AG10803 (cell line): ENCODE measurements around the gene STX4.

Experiments
- DNase-seq: peaks from one replicate; pipeline ENCODE4 v3.0.0; 2010; ENCODE audit warnings: low read depth
- H3K4me3 ChIP-seq: 2 replicates; pipeline ENCODE4 v1.5.1; 2011; ENCODE audit warnings: mild to moderate bottlenecking, low read length, control low read depth
- CTCF ChIP-seq: conservative IDR thresholded peaks from 2 replicates; pipeline ENCODE4 v1.5.1; 2011; ENCODE audit warnings: mild to moderate bottlenecking, low read length, control low read depth, inconsistent platforms

Gene STX4

GRCh38 chr16:31073970-31074813 lies 40.8 kb downstream of the STX4 start, which contains the start of the genes ZNF646 and ZNF668:
Gene ZNF646, plus strand, starts transcription at chr16:31074422. Its CDS starts 1,903 bp downstream, at chr16:31076325.
Gene ZNF668, minus strand, starts transcription at chr16:31074240. Its CDS starts 9,781 bp downstream, at chr16:31064459.
- H3K4me3 ChIP-seq = peak within 1 kb of the TSS; percentile 99
- peak; percentile 99 for DNase-seq
- TF ChIP-seq CTCF = no peak

GRCh38 chr16:31074814-31075183 lies 41.4 kb downstream of the STX4 start:
- DNase-seq = no peak
- H3K4me3 ChIP-seq = peak overlapping the region; percentile 99
- TF ChIP-seq CTCF = peak; percentile 20; the same call in 1 of the 2 replicates

GRCh38 chr16:31076319-31076718 lies 43.0 kb downstream of the STX4 start:
- H3K4me3 ChIP-seq = no peak overlapping the region
- TF ChIP-seq CTCF = no peak
- DNase-seq = no peak

DNA sequence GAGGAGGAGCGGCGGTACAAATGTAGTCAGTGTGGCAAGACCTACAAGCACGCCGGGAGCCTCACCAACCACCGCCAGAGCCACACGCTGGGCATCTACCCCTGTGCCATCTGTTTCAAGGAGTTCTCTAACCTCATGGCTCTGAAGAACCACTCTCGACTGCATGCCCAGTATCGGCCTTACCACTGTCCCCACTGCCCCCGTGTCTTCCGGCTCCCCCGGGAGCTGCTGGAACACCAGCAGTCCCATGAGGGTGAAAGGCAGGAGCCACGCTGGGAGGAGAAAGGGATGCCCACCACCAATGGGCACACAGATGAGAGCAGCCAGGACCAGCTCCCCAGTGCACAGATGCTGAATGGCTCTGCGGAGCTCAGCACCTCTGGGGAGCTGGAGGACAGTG lies 43.7 kb downstream of the STX4 start:
- no peak overlapping the region for H3K4me3 ChIP-seq
- DNase-seq = no peak
- TF ChIP-seq CTCF = no peak

- no peak overlapping the region for H3K4me3 ChIP-seq
- TF ChIP-seq CTCF = no peak
- DNase-seq = no peak
Measured at GRCh38 chr16:31077592-31078396, 44.4 kb downstream of the STX4 start.

- DNase-seq = no peak
- TF ChIP-seq CTCF = no peak
- no peak overlapping the region for H3K4me3 ChIP-seq
Measured at GRCh38 chr16:31078597-31079341, 45.4 kb downstream of the STX4 start.
